ENCODE results near the gene DNM1L.

Gene DNM1L

DNA sequence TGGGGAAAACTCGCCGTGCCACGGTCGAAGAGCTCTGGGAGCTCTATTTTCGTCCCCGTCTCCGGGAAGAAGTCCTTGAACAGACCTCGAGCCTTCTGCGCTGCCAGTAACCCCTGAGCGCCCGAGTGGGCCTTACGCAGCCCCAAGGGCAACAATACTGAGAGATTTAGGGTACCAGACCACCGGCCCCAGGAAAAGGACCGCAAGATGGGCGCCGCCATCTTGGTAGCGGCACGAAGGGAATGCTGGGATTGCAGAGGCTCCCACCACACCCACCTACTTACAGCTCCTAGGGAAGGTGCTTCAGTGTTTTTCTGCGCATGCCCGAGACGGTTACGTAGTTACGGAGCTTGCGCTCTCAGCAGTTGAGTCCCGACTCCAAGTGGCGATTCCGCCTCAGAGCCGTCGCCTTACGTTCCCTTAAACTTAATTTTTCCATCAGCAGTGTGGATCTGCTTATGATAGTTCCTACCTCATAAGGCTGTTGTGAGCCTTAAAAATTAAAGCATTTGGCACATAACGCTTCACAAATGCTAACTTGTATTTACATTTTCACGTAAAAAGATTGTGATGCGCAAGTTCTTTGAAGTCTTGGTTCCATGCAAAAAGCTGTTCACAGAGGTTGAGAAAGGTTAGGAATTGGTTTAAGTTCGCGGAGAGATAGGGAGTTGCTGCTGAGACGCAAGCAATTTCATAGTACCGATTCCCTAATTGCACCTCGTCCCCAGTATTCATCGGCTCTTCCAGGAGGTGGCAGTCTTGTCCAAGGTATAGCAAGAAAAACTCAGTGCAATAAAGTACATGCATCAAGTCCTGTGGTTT is 76.8 kb downstream of the DNM1L start, which contains the start of gene YARS2:
Gene YARS2, minus strand, starts transcription at position 244 of the 822 bp plus-strand sequence. Its CDS starts 23 bp downstream, at position 221.
- H3K4me3 ChIP-seq (ENCODE audit: low read depth, low read length), result peak within 1 kb of the TSS; percentile 98
- H3K9ac ChIP-seq, result peak within 1 kb of the TSS; percentile 21
- peak; percentile 88 for TF ChIP-seq CTCF (IDR thresholded peaks at IDR 0.05)
- no peaks in the 10 kb centered on the region for H3K4me1 ChIP-seq
- H2AFZ ChIP-seq, result peak within 1 kb of the TSS; percentile 99
- no peaks in the 10 kb centered on the region for H3K9me3 ChIP-seq (ENCODE audit: control insufficient read depth, low read length)
- H3K27ac ChIP-seq, result peak within 1 kb of the TSS; percentile 90
- peak within 1 kb of the TSS; percentile 95 for H3K4me2 ChIP-seq (ENCODE audit: low read length)
- H3K79me2 ChIP-seq, result peaks cover 2% of the 10 kb centered on the region
- no peaks in the 10 kb centered on the region for H3K36me3 ChIP-seq (ENCODE audit: control insufficient read depth, insufficient read depth, low read length)
- H3K27me3 ChIP-seq (ENCODE audit: control insufficient read depth, insufficient read depth, low read length), result no peaks in the 10 kb centered on the region

- peaks cover 2% of the 10 kb centered on the region for H3K79me2 ChIP-seq
- no peaks in the 10 kb centered on the region for H3K9me3 ChIP-seq (ENCODE audit: control insufficient read depth, low read length)
- no peak overlapping the region for H3K4me2 ChIP-seq (ENCODE audit: low read length)
- TF ChIP-seq CTCF (IDR thresholded peaks at IDR 0.05), result no peak
- peak overlapping the region; percentile 99 for H2AFZ ChIP-seq
- H3K4me1 ChIP-seq, result peaks cover under 1% of the 10 kb centered on the region
- no peaks in the 10 kb centered on the region for H3K36me3 ChIP-seq (ENCODE audit: control insufficient read depth, insufficient read depth, low read length)
- H3K4me3 ChIP-seq (ENCODE audit: low read depth, low read length), result no peak overlapping the region
- H3K9ac ChIP-seq, result no peak overlapping the region
- no peaks in the 10 kb centered on the region for H3K27me3 ChIP-seq (ENCODE audit: control insufficient read depth, insufficient read depth, low read length)
- peak overlapping the region; percentile 90 for H3K27ac ChIP-seq
Observed at GRCh38 chr12:32756476-32757066, 77.5 kb downstream of the DNM1L start.

DNA sequence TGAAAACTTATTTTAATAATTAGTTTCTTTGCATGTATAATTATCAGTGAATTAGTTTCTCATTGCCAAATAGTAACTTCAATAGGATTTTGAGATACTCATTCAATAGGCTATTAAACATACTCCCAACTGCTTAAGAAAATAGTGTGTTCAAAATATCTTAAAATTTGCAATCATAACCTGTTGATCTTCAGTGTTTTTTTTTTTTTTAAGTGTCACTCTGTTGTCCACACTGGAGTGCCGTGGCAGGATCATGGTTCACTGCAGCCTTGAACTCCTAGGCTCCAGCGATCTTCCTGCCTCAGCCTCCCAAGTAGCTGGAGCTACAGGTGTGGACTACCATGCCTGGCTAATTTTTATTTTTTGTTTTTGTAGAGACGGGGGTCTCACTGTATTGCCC is 78.1 kb downstream of the DNM1L start:
- H2AFZ ChIP-seq, result no peak overlapping the region
- H3K9me3 ChIP-seq (ENCODE audit: control insufficient read depth, low read length), result no peaks in the 10 kb centered on the region
- H3K9ac ChIP-seq, result no peak overlapping the region
- peaks cover 2% of the 10 kb centered on the region for H3K79me2 ChIP-seq
- H3K27me3 ChIP-seq (ENCODE audit: control insufficient read depth, insufficient read depth, low read length), result no peaks in the 10 kb centered on the region
- H3K4me2 ChIP-seq (ENCODE audit: low read length), result no peak overlapping the region
- TF ChIP-seq CTCF (IDR thresholded peaks at IDR 0.05), result no peak
- no peak overlapping the region for H3K4me3 ChIP-seq (ENCODE audit: low read depth, low read length)
- peaks cover 3% of the 10 kb centered on the region for H3K4me1 ChIP-seq
- H3K36me3 ChIP-seq (ENCODE audit: control insufficient read depth, insufficient read depth, low read length), result no peaks in the 10 kb centered on the region
- no peak overlapping the region for H3K27ac ChIP-seq

- no peaks in the 10 kb centered on the region for H3K9me3 ChIP-seq (ENCODE audit: control insufficient read depth, low read length)
- H2AFZ ChIP-seq, result peak overlapping the region; percentile 72
- no peak overlapping the region for H3K9ac ChIP-seq
- H3K27me3 ChIP-seq (ENCODE audit: control insufficient read depth, insufficient read depth, low read length), result no peaks in the 10 kb centered on the region
- H3K4me1 ChIP-seq, result peaks cover 3% of the 10 kb centered on the region
- no peaks in the 10 kb centered on the region for H3K36me3 ChIP-seq (ENCODE audit: control insufficient read depth, insufficient read depth, low read length)
- peak overlapping the region; percentile 34 for H3K27ac ChIP-seq
- H3K79me2 ChIP-seq, result no peaks in the 10 kb centered on the region
- H3K4me3 ChIP-seq (ENCODE audit: low read depth, low read length), result no peak overlapping the region
- H3K4me2 ChIP-seq (ENCODE audit: low read length), result peak overlapping the region; percentile 7
- TF ChIP-seq CTCF (IDR thresholded peaks at IDR 0.05), result no peak
Observed at GRCh38 chr12:32761716-32762115, 82.6 kb downstream of the DNM1L start.

All from parathyroid adenoma (tissue), 2 donors.